HepG2 (cell line): ENCODE measurements around the gene LCA5. TPM values are rescaled to one million over a fixed set of nuclear protein-coding genes. Genes with fewer than 3 reads are reported as not detected.
A peak's percentile ranks its signal among the peaks of the same experiment; 100 is the strongest.

Source experiments
- ATAC-seq: fragments of 200-7000 bp; cut with Tn5 transposase; 3 replicates; pipeline ENCODE4 v1.9.1; 2020; ENCODE audit warnings: mild to moderate bottlenecking, moderate library complexity
- BruUV-seq: library from RNA; stranded (reverse); fragments of 400-500 nt; replicated peaks from 2 replicates; lab custom pipeline; 2021; lab: Mats Ljungman, UMichigan
- CTCF ChIA-PET: fragments of 300-600 bp; formaldehyde crosslinking; extraction: SDS; loops from one replicate; lab custom pipeline; 2021; ENCODE audit warnings: low total read pairs, inconsistent platforms, low intra/inter-chr PET ratio; lab: Yijun Ruan, JAX
- POLR2A ChIA-PET: fragments of 350-600 bp; sonication (Branson Sonifier 250); formaldehyde crosslinking; loops from one replicate; lab custom pipeline; 2020; ENCODE audit warnings: antibody characterized with exemption, inconsistent platforms; lab: Yijun Ruan, JAX
- DNase-seq: peaks from one replicate; pipeline ENCODE4 v3.0.0-alpha.2; 2015; ENCODE audit warnings: low spot score
- FAIRE-seq: peaks from 3 replicates; lab custom pipeline; 2011; peaks lifted over from hg19 to GRCh38; lab: Jason Lieb, UNC
- H2AFZ ChIP-seq: one replicate; pipeline ENCODE4 v1.6.1; 2011; ENCODE audit warnings: low read length, inconsistent platforms
- H3K27ac ChIP-seq: fragments of 300-600 bp; 3 replicates; pipeline ENCODE4 v1.8.0; 2011; ENCODE audit warnings: mixed run types, mild to moderate bottlenecking, mixed read lengths, low read length, inconsistent platforms; ENCODE audit not compliant: insufficient read depth; ENCODE audit errors: extremely low read length
- H3K27me3 ChIP-seq, 2 experiments: fragments of 200-600 bp in 1 of 2; 2 replicates in 1 of 2; 3 replicates in 1 of 2; pipeline versions ENCODE4 v1.6.0 to v1.8.0; 2011; ENCODE audit warnings: low read length in 2 of 2, mild to moderate bottlenecking in 2 of 2, moderate library complexity in 2 of 2, inconsistent platforms in 1 of 2; ENCODE audit not compliant: insufficient read depth in 2 of 2, control insufficient read depth in 1 of 2
- H3K36me3 ChIP-seq, 2 experiments: fragments of 200-600 bp in 1 of 2; replicated peaks in 1 of 2; 2 replicates in 1 of 2; 3 replicates in 1 of 2; pipeline versions ENCODE4 v1.5.1 to v1.8.0; 2011; ENCODE audit warnings: low read length in 2 of 2, inconsistent platforms in 1 of 2; ENCODE audit not compliant: insufficient read depth in 2 of 2, control insufficient read depth in 1 of 2
- H3K4me1 ChIP-seq: 2 replicates; pipeline ENCODE4 v1.5.1; 2012; ENCODE audit warnings: low read length, inconsistent platforms; ENCODE audit not compliant: insufficient read depth
- H3K4me2 ChIP-seq: 2 replicates; pipeline ENCODE4 v1.6.0; 2011; ENCODE audit warnings: low read depth, low read length, inconsistent platforms
- H3K4me3 ChIP-seq, 3 experiments: fragments of 200-600 bp in 1 of 3; sonication (generic), shearing (Covaris generic) in 1 of 3; replicated peaks in 1 of 3; 2 replicates each; pipeline ENCODE4 v1.5.1; 2011 to 2016; ENCODE audit warnings: low read length in 3 of 3, inconsistent platforms in 2 of 3, low read depth in 2 of 3, mild to moderate bottlenecking in 2 of 3, control low read depth in 1 of 3, mixed read lengths in 1 of 3; ENCODE audit not compliant: insufficient read depth in 1 of 3
- H3K79me2 ChIP-seq: one replicate; pipeline ENCODE4 v1.6.1; 2011; ENCODE audit warnings: low read length, inconsistent platforms; ENCODE audit not compliant: insufficient read depth
- H3K9ac ChIP-seq: 2 replicates; pipeline ENCODE4 v1.6.0; 2011; ENCODE audit warnings: mild to moderate bottlenecking, low read depth, low read length, inconsistent platforms; ENCODE audit not compliant: insufficient read depth
- H3K9me3 ChIP-seq: 2 replicates; pipeline ENCODE4 v1.5.1; 2012; ENCODE audit warnings: mild to moderate bottlenecking, low read length
- H4K20me1 ChIP-seq: 2 replicates; pipeline ENCODE4 v1.6.0; 2011; ENCODE audit warnings: inconsistent platforms, mild to moderate bottlenecking, low read length, moderate library complexity; ENCODE audit not compliant: insufficient read depth
- BCLAF1 ChIP-seq: fragments of 450-650 bp; IDR thresholded peaks from 2 replicates; pipeline ENCODE4 v1.6.1; 2017; ENCODE audit warnings: mild to moderate bottlenecking
- CEBPB ChIP-seq: IDR thresholded peaks from 2 replicates; pipeline ENCODE4 v1.6.1; 2011; ENCODE audit warnings: low read depth, low read length, improper control_type of control experiment, borderline replicate concordance
- DBP ChIP-seq: sonication (generic); formaldehyde crosslinking; IDR thresholded peaks from 2 replicates; pipeline ENCODE4 v1.4.0; 2020; ENCODE audit warnings: missing genetic modification reagents; ENCODE audit errors: not compliant biosample characterization
- ELF4 ChIP-seq: sonication (generic); formaldehyde crosslinking; IDR thresholded peaks from 2 replicates; pipeline ENCODE4 v1.5.0; 2020; ENCODE audit warnings: missing genetic modification reagents, mild to moderate bottlenecking, moderate library complexity, borderline replicate concordance
- EZH2 ChIP-seq: conservative IDR thresholded peaks from 2 replicates; pipeline ENCODE4 v1.6.1; 2012; ENCODE audit warnings: mild to moderate bottlenecking, low read depth, low read length, moderate library complexity
- FOXC1 ChIP-seq: sonication (generic); formaldehyde crosslinking; IDR thresholded peaks from 2 replicates; pipeline ENCODE4 v1.8.0; 2022; ENCODE audit warnings: mild to moderate bottlenecking, missing genetic modification reagents, borderline replicate concordance
- HES4 ChIP-seq: sonication (generic); formaldehyde crosslinking; IDR thresholded peaks from 2 replicates; pipeline ENCODE4 v1.9.0; 2021; ENCODE audit warnings: mild to moderate bottlenecking, missing genetic modification reagents, borderline replicate concordance
- HNF4A ChIP-seq: sonication (generic); formaldehyde crosslinking; IDR thresholded peaks from 2 replicates; pipeline ENCODE4 v1.4.0; 2020; ENCODE audit warnings: missing genetic modification reagents
- MAX ChIP-seq: IDR thresholded peaks from 2 replicates; pipeline ENCODE4 v1.6.1; 2012; ENCODE audit warnings: inconsistent platforms
- NR2C2 ChIP-seq: sonication (generic); formaldehyde crosslinking; IDR thresholded peaks from 2 replicates; pipeline ENCODE4 v1.4.0; 2020; ENCODE audit warnings: missing genetic modification reagents, mild to moderate bottlenecking, moderate library complexity, borderline replicate concordance
- RFXANK ChIP-seq: IDR thresholded peaks from 2 replicates; pipeline ENCODE4 v1.6.1; 2016
- SALL1 ChIP-seq: sonication (generic); formaldehyde crosslinking; IDR thresholded peaks from 2 replicates; pipeline ENCODE4 v1.8.0; 2022; ENCODE audit warnings: mild to moderate bottlenecking, missing genetic modification reagents
- SP5 ChIP-seq: IDR thresholded peaks from 2 replicates; pipeline ENCODE4 v1.6.1; 2016; ENCODE audit warnings: low read depth, borderline replicate concordance
- TSC22D2 ChIP-seq: sonication (generic); formaldehyde crosslinking; IDR thresholded peaks from 2 replicates; pipeline ENCODE4 v1.5.1; 2020; ENCODE audit warnings: missing genetic modification reagents, mild to moderate bottlenecking, borderline replicate concordance
- ZBTB14 ChIP-seq: sonication (generic); formaldehyde crosslinking; IDR thresholded peaks from 2 replicates; pipeline ENCODE4 v1.4.0; 2020; ENCODE audit warnings: missing genetic modification reagents
- ZBTB3 ChIP-seq: sonication (generic); formaldehyde crosslinking; IDR thresholded peaks from 2 replicates; pipeline ENCODE4 v1.4.0; 2020; ENCODE audit warnings: low read depth, mild to moderate bottlenecking, moderate library complexity, missing genetic modification reagents, borderline replicate concordance
- ZFP82 ChIP-seq: sonication (generic); formaldehyde crosslinking; IDR thresholded peaks from 2 replicates; pipeline ENCODE4 v1.5.1; 2020; ENCODE audit warnings: mild to moderate bottlenecking, missing genetic modification reagents, borderline replicate concordance
- ZNF589 ChIP-seq: sonication (generic); formaldehyde crosslinking; conservative IDR thresholded peaks from 2 replicates; pipeline ENCODE4 v1.8.0; 2022; ENCODE audit warnings: mild to moderate bottlenecking, moderate library complexity, missing genetic modification reagents
- ZNF703 ChIP-seq: sonication (generic); formaldehyde crosslinking; IDR thresholded peaks from 2 replicates; pipeline ENCODE4 v1.5.1; 2020; ENCODE audit warnings: missing genetic modification reagents, mild to moderate bottlenecking, moderate library complexity, borderline replicate concordance
- ZNF75D ChIP-seq: sonication (generic); formaldehyde crosslinking; IDR thresholded peaks from 2 replicates; pipeline ENCODE4 v1.8.1; 2023; ENCODE audit warnings: missing genetic modification reagents, mild to moderate bottlenecking, borderline replicate concordance
- WGBS: methylation state at CpG from one replicate; pipeline ENCODE4 v1.1.6; 2017; ENCODE audit warnings: low lambda C conversion rate; 5-methylcytosine and 5-hydroxymethylcytosine counted together
- in situ Hi-C: cut with HindIII; loops from 2 replicates; pipeline ENCODE4 v1.10.0; 2017; ENCODE audit warnings: low pct_unique_long_range_greater_than_20kb; ENCODE audit not compliant: extremely low pct_ligation_motif_present
- intact Hi-C: fragments of 100-400 bp; cut with micrococcal nuclease; formaldehyde crosslinking; loops from one replicate; pipeline ENCODE4 v1.10.0; 2022; ENCODE audit not compliant: unreplicated experiment
- polyA plus RNA-seq, 8 experiments: library from polyadenylated mRNA; depleted of rRNA in 3 of 8; stranded (reverse) in 7 of 8; unstranded in 1 of 8; fragments of >200 nt; fragmentation: Illumina TruSeq in 4 of 8; extraction: Trizol in 4 of 8; gene quantifications; 2 replicates each; pipeline versions ENCODE4 v1.2.1 to v1.2.3, GENCODE V29; 2011 to 2016; ENCODE audit warnings: low read depth in 4 of 8, missing spikeins in 1 of 8, mixed read lengths in 1 of 8; ENCODE audit not compliant: insufficient read depth in 1 of 8
- total RNA-seq, 5 experiments: library from RNA; depleted of rRNA; stranded (reverse); fragments of >200 nt; fragmentation: Illumina TruSeq; extraction: Trizol; gene quantifications; 2 replicates each; pipeline ENCODE4 v1.2.3, GENCODE V29; 2016; ENCODE audit warnings: low read depth in 1 of 5

Gene LCA5
- total and polyA plus RNA-seq, 2 of the 13 experiments (the other 11 are each of a cell fraction or from before 2014, with no cell fraction given), result 0.84 to 4.6 TPM

GRCh38 chr6:79465381-79465780 is 71.8 kb downstream of the LCA5 start (continued):
- TF ChIP-seq EZH2 (no peak), ZNF703 (CRISPR knock-in tag) (no peak), ZBTB3 (CRISPR knock-in tag) (no peak), FOXC1 (CRISPR knock-in tag) (no peak), CEBPB (no peak), SALL1 (CRISPR knock-in tag) (no peak), RFXANK (no peak), HES4 (CRISPR knock-in tag) (no peak), BCLAF1 (no peak), ELF4 (CRISPR knock-in tag) (no peak), ZFP82 (CRISPR knock-in tag) (no peak)
- TF ChIP-seq, all 625 proteins: peak for 0

- POLR2A ChIA-PET, result no interaction called here
- Histone ChIP-seq H3K4me2 (0 out of 2 replicates have a peak overlapping the region, but pooled peaks have one; percentile 11), H3K36me3 (no peaks in the 10 kb centered on the region), H3K27ac (no peak overlapping the region), H3K4me1 (peaks cover 72% of the 10 kb centered on the region), H3K27me3 (no peaks in the 10 kb centered on the region), H3K4me3 (no peak overlapping the region; a peak in 1 of 6 replicates), H4K20me1 (no peaks in the 10 kb centered on the region), H3K9me3 (no peaks in the 10 kb centered on the region), H3K9ac (no peak overlapping the region), H3K79me2 (no peaks in the 10 kb centered on the region), H2AFZ (no peak overlapping the region)
- peak; percentile 82 for ATAC-seq
- CTCF ChIA-PET, result no interaction called here
- DNase-seq, result peak; percentile 86
- in situ Hi-C loops, result no loop called here
- intact Hi-C loops, result loop anchor here (10.0 kb wide), 1 partner anchor 229 kb away; the partner anchor contains the start of gene HMGN3
- BruUV-seq, result no TSS peak
- FAIRE-seq, result no peak
- WGBS, result 0% methylated on average over 4 of the region's 4 CpGs
- TF ChIP-seq SP5, result peak; percentile 43; the same call in 1 of the 2 replicates
- no peak for TF ChIP-seq TSC22D2
- no peak for TF ChIP-seq MAX
- TF ChIP-seq ZNF589, result no peak
- no peak for TF ChIP-seq NR2C2 (CRISPR knock-in tag)
- TF ChIP-seq HNF4A (CRISPR knock-in tag), result peak; percentile 31; the same call in 1 of the 2 replicates
- no peak for TF ChIP-seq ZBTB14 (CRISPR knock-in tag)
- TF ChIP-seq DBP (CRISPR knock-in tag), result no peak
- no peak for TF ChIP-seq ZNF75D (CRISPR knock-in tag)
Measured at GRCh38 chr6:79463621-79464050, 73.6 kb downstream of the LCA5 start.
